Measurements from ENCODE around the gene PROX2. TPM values are rescaled to one million over a fixed set of nuclear protein-coding genes. Genes with fewer than 3 reads are reported as not detected.

PROX2 gene
- total RNA-seq, 1 donor from 2014 or later = not detected

GRCh38 chr14:74836251-74836960 is 39.5 kb downstream of the PROX2 start:
- Histone ChIP-seq H3K9me3 (no peaks in the 10 kb centered on the region), H3K27me3 (no peaks in the 10 kb centered on the region), H3K4me3 (no peak overlapping the region), H3K27ac (no peak overlapping the region), H3K36me3 (peaks cover 4 to 23% of the 10 kb centered on the region in 2 donors), H3K4me1 (no peaks in the 10 kb centered on the region)
- intact Hi-C loops (cut with DNase I) = no loop called here
- DNase-seq (ENCODE audit: low spot score in 2 of 2) = no peak
- TF ChIP-seq, protein P1, sequence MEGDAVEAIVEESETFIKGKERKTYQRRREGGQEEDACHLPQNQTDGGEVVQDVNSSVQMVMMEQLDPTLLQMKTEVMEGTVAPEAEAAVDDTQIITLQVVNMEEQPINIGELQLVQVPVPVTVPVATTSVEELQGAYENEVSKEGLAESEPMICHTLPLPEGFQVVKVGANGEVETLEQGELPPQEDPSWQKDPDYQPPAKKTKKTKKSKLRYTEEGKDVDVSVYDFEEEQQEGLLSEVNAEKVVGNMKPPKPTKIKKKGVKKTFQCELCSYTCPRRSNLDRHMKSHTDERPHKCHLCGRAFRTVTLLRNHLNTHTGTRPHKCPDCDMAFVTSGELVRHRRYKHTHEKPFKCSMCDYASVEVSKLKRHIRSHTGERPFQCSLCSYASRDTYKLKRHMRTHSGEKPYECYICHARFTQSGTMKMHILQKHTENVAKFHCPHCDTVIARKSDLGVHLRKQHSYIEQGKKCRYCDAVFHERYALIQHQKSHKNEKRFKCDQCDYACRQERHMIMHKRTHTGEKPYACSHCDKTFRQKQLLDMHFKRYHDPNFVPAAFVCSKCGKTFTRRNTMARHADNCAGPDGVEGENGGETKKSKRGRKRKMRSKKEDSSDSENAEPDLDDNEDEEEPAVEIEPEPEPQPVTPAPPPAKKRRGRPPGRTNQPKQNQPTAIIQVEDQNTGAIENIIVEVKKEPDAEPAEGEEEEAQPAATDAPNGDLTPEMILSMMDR (IDR thresholded peaks at IDR 0.05) = no peak

- Histone ChIP-seq H3K27ac (no peak overlapping the region), H3K9me3 (no peaks in the 10 kb centered on the region), H3K4me1 (no peaks in the 10 kb centered on the region), H3K36me3 (peaks cover 9 to 27% of the 10 kb centered on the region in 2 donors), H3K27me3 (no peaks in the 10 kb centered on the region), H3K4me3 (no peak overlapping the region)
- TF ChIP-seq, protein P1 (IDR thresholded peaks at IDR 0.05) = no peak
- intact Hi-C loops (cut with DNase I) = no loop called here
- no peak for DNase-seq (ENCODE audit: low spot score in 2 of 2)
Measured at GRCh38 chr14:74835645-74836250, 40.2 kb downstream of the PROX2 start.

GRCh38 chr14:74834692-74835392 is 41.1 kb downstream of the PROX2 start:
- TF ChIP-seq, protein P1 (IDR thresholded peaks at IDR 0.05) = no peak
- Histone ChIP-seq H3K4me3 (no peak overlapping the region), H3K27ac (no peak overlapping the region), H3K9me3 (no peaks in the 10 kb centered on the region), H3K4me1 (no peaks in the 10 kb centered on the region), H3K36me3 (peaks cover 9 to 32% of the 10 kb centered on the region in 2 donors), H3K27me3 (no peaks in the 10 kb centered on the region)
- no peak for DNase-seq (ENCODE audit: low spot score in 2 of 2)
- intact Hi-C loops (cut with DNase I) = no loop called here

- Histone ChIP-seq H3K36me3 (peaks cover 16 to 46% of the 10 kb centered on the region in 2 donors), H3K27ac (no peak overlapping the region), H3K27me3 (no peaks in the 10 kb centered on the region), H3K9me3 (no peaks in the 10 kb centered on the region), H3K4me1 (no peaks in the 10 kb centered on the region), H3K4me3 (no peak overlapping the region)
- intact Hi-C loops (cut with DNase I) = no loop called here
- no peak for DNase-seq (ENCODE audit: low spot score in 2 of 2)
- TF ChIP-seq, protein P1 (IDR thresholded peaks at IDR 0.05) = no peak
Measured at GRCh38 chr14:74832849-74833248, 43.1 kb downstream of the PROX2 start.

GRCh38 chr14:74829251-74829650 is 46.7 kb downstream of the PROX2 start:
- no peak overlapping the region for H3K27ac ChIP-seq
- intact Hi-C loops (cut with DNase I) = no loop called here

More at GRCh38 chr14:74829251-74829650, 46.7 kb downstream of the PROX2 start:
- Histone ChIP-seq H3K4me3 (no peak overlapping the region), H3K4me1 (no peaks in the 10 kb centered on the region), H3K27me3 (no peaks in the 10 kb centered on the region), H3K9me3 (no peaks in the 10 kb centered on the region), H3K36me3 (peaks cover 18 to 31% of the 10 kb centered on the region in 2 donors)
- TF ChIP-seq, protein P1 (IDR thresholded peaks at IDR 0.05) = no peak
- DNase-seq (ENCODE audit: low spot score in 2 of 2) = no peak

All from ascending aorta (tissue), 2 donors.